CD4-positive, alpha-beta memory T cell (primary cell): ENCODE data around the gene NDUFA1. TPM values are rescaled to one million over a fixed set of nuclear protein-coding genes. Genes with fewer than 3 reads are reported as not detected.

Experiments
- CTCF ChIA-PET: fragments of 350-600 bp; sonication (Branson Sonifier 250); formaldehyde crosslinking; loops from one replicate; lab custom pipeline; 2021; ENCODE audit warnings: inconsistent platforms; ENCODE audit not compliant: partially characterized antibody; lab: Charles Lee
- POLR2A ChIA-PET: fragments of 350-600 bp; sonication (Branson Sonifier 250); formaldehyde crosslinking; loops from one replicate; lab custom pipeline; 2021; ENCODE audit not compliant: partially characterized antibody; lab: Charles Lee
- DNase-seq, 5 donors: peaks; one replicate each; pipeline versions ENCODE4 v3.0.0 to v3.0.0-alpha.2; 2020 to 2022; ENCODE audit warnings: mixed read lengths in 1 of 5
- H3K27ac ChIP-seq: one replicate; pipeline ENCODE4 v1.7.0; 2013; ENCODE audit warnings: low read depth, low read length
- H3K27me3 ChIP-seq: 2 replicates; pipeline ENCODE4 v1.7.0; 2013; ENCODE audit warnings: mild to moderate bottlenecking, low read length, moderate library complexity; ENCODE audit not compliant: insufficient read depth
- H3K36me3 ChIP-seq: 2 replicates; pipeline ENCODE4 v1.7.0; 2013; ENCODE audit warnings: mild to moderate bottlenecking, low read length, moderate library complexity; ENCODE audit not compliant: insufficient read depth
- H3K4me1 ChIP-seq: 2 replicates; pipeline ENCODE4 v1.7.0; 2013; ENCODE audit warnings: mild to moderate bottlenecking, low read length, moderate library complexity; ENCODE audit not compliant: insufficient read depth
- H3K4me3 ChIP-seq, 2 donors: one replicate each; pipeline ENCODE4 v1.7.0; 2013; ENCODE audit warnings: low read length in 2 of 2, mild to moderate bottlenecking in 1 of 2
- H3K9me3 ChIP-seq, 2 donors: one replicate each; pipeline ENCODE4 v1.7.0; 2013; ENCODE audit warnings: low read length in 2 of 2, control low read depth in 1 of 2; ENCODE audit not compliant: control insufficient read depth in 1 of 2
- H3K27ac Mint-ChIP-seq, 7 donors: one replicate each; pipeline ENCODE4 v1.8.0; 2020 to 2021; ENCODE audit warnings: mixed read lengths in 7 of 7, mild to moderate bottlenecking in 6 of 7, inconsistent platforms in 3 of 7, moderate library complexity in 3 of 7
- H3K27me3 Mint-ChIP-seq, 2 donors: one replicate each; pipeline ENCODE4 v1.8.0; 2020 to 2021; ENCODE audit warnings: mixed read lengths in 2 of 2
- H3K36me3 Mint-ChIP-seq, 2 donors: one replicate each; pipeline ENCODE4 v1.8.0; 2020 to 2021; ENCODE audit warnings: mixed read lengths in 2 of 2, inconsistent platforms in 1 of 2, mild to moderate bottlenecking in 1 of 2
- H3K4me1 Mint-ChIP-seq, 4 donors: one replicate each; pipeline ENCODE4 v1.8.0; 2020 to 2021; ENCODE audit warnings: mixed read lengths in 4 of 4, mild to moderate bottlenecking in 1 of 4
- H3K4me3 Mint-ChIP-seq, 8 donors: one replicate each; pipeline ENCODE4 v1.8.0; 2020 to 2021; ENCODE audit warnings: mixed read lengths in 8 of 8, mild to moderate bottlenecking in 7 of 8, moderate library complexity in 6 of 8, inconsistent platforms in 3 of 8
- H3K9me3 Mint-ChIP-seq, 8 donors: one replicate each; pipeline ENCODE4 v1.8.0; 2020 to 2021; ENCODE audit warnings: mixed read lengths in 8 of 8, mild to moderate bottlenecking in 5 of 8, inconsistent platforms in 3 of 8, moderate library complexity in 1 of 8
- intact Hi-C: fragments of 100-400 bp; cut with micrococcal nuclease; formaldehyde crosslinking; loops from one replicate; pipeline ENCODE4 v1.15.1; 2023
- polyA plus RNA-seq, 2 donors: library from polyadenylated mRNA; unstranded; fragments of 300-500 nt; fragmentation: Illumina TruSeq; gene quantifications; one replicate each; pipeline ENCODE4 v1.2.3, GENCODE V29; 2021
- total RNA-seq, 2 experiments: library from RNA; stranded (reverse); gene quantifications; one replicate each; pipeline ENCODE4 v1.2.3, GENCODE V29; 2021

The NDUFA1 gene
- total and polyA plus RNA-seq, 4 experiments from 2014 or later = 59.7 to 409 (median 185) TPM

- DNase-seq = no peak
- Mint-ChIP-seq H3K27ac (peak overlapping the region in 6 of 7 donors; percentile 92 to 100 (median 99)), H3K4me3 (peak overlapping the region; percentile 96 to 100 (median 99)), H3K27me3 (no peaks in the 10 kb centered on the region), H3K9me3 (no peaks in the 10 kb centered on the region), H3K36me3 (peaks cover 0 to 21% of the 10 kb centered on the region in 2 donors), H3K4me1 (peaks cover 10 to 17% (median 14%) of the 10 kb centered on the region in 4 donors)
- Histone ChIP-seq H3K27ac (peak overlapping the region; percentile 95), H3K4me3 (no peak overlapping the region), H3K4me1 (peaks cover 10% of the 10 kb centered on the region), H3K36me3 (no peaks in the 10 kb centered on the region), H3K9me3 (no peaks in the 10 kb centered on the region), H3K27me3 (no peaks in the 10 kb centered on the region)
- ChIA-PET POLR2A (interaction anchor here (0.7 to 2.1 kb wide), 11 partner anchors 13 to 279 kb away, joined by 3 to 51 read pairs (median 4); partner anchors contain the start of genes NDUFA1, RNF113A, RPL39 and SOWAHD), CTCF (no interaction called here)
- intact Hi-C loops = loop anchor here (1.0 to 5.0 kb wide), 4 partner anchors 18 to 279 kb away; partner anchors contain the start of genes NDUFA1, RNF113A, RPL39 and UBE2A
Measured at GRCh38 chrX:119853444-119853843, 18.2 kb upstream of the NDUFA1 start.

GRCh38 chrX:119870626-119871131 lies 953 bp upstream of the NDUFA1 start:
- H3K27me3 Mint-ChIP-seq = no peaks in the 10 kb centered on the region
- peaks cover 0 to 2% (median 0%) of the 10 kb centered on the region in 8 donors for H3K9me3 Mint-ChIP-seq
- H3K4me3 ChIP-seq = peak overlapping the region; percentile 26 to 89
- peak; percentile 29 to 59 (median 42) for DNase-seq
- H3K36me3 Mint-ChIP-seq = peaks cover 2 to 24% of the 10 kb centered on the region in 2 donors
- peaks cover 15% of the 10 kb centered on the region for H3K4me1 ChIP-seq
- no peaks in the 10 kb centered on the region for H3K9me3 ChIP-seq
- H3K27ac Mint-ChIP-seq = peak overlapping the region; percentile 98 to 100 (median 98)
- no peaks in the 10 kb centered on the region for H3K27me3 ChIP-seq
- peaks cover 3 to 39% (median 16%) of the 10 kb centered on the region in 4 donors for H3K4me1 Mint-ChIP-seq
- no peaks in the 10 kb centered on the region for H3K36me3 ChIP-seq
- peak overlapping the region; percentile 85 for H3K27ac ChIP-seq
- intact Hi-C loops = loop anchor here (1.0 to 5.0 kb wide), 7 partner anchors 16 to 403 kb away; partner anchors contain the start of genes NKAP, NKRF, RPL39 and SLC25A5
- H3K4me3 Mint-ChIP-seq = peak overlapping the region; percentile 93 to 100 (median 96)
- ChIA-PET POLR2A (interaction anchor here (0.8 to 3.3 kb wide), 16 partner anchors 9 to 305 kb away, joined by 3 to 51 read pairs (median 6); partner anchors contain the start of genes NKAP, RPL39, SEPTIN6 and SOWAHD), CTCF (interaction anchor here (0.7 to 2.5 kb wide), 7 partner anchors 9 to 84 kb away, joined by 3 to 11 read pairs (median 3); partner anchors contain the start of gene RPL39)

DNA sequence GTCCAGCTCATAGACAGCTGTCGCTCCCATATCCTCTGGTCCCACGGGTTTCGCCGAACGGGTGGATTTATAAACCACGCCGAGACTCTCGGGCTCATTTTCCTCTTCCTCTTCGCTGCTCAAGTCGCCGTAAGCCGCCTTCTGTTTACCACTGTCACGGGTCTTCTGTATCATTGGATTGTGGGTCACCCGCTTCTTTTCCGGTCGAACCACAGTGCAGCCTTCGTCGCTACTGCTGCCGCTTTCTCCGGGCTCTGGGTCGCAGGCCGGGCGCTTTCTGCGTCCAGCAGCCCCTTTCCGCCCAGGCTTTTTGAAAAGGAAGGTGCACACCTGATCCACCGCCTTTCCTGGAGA lies 410 bp upstream of the NDUFA1 start:
- H3K4me3 ChIP-seq = peak overlapping the region; percentile 26 to 89

GRCh38 chrX:119878740-119879139 lies 7.1 kb downstream of the NDUFA1 start:
- Histone ChIP-seq H3K4me1 (peaks cover 14% of the 10 kb centered on the region), H3K4me3 (no peak overlapping the region), H3K27ac (no peak overlapping the region), H3K36me3 (no peaks in the 10 kb centered on the region), H3K27me3 (no peaks in the 10 kb centered on the region), H3K9me3 (no peaks in the 10 kb centered on the region)
- no peaks in the 10 kb centered on the region for H3K27me3 Mint-ChIP-seq
- peaks cover 2 to 16% of the 10 kb centered on the region in 2 donors for H3K36me3 Mint-ChIP-seq
- peaks cover 0 to 1% (median 0%) of the 10 kb centered on the region in 8 donors for H3K9me3 Mint-ChIP-seq
- CTCF ChIA-PET = interaction anchor here (0.9 to 2.9 kb wide), 4 partner anchors 8 to 87 kb away, joined by 3 to 16 read pairs (median 11); partner anchors contain the start of genes RNF113A and RPL39
- intact Hi-C loops = no loop called here
- H3K4me3 Mint-ChIP-seq = no peak overlapping the region
- POLR2A ChIA-PET = interaction anchor here (0.6 to 1.9 kb wide), 3 partner anchors 26 to 87 kb away, joined by 3 to 20 read pairs (median 4); partner anchors contain the start of genes RPL39 and UPF3B
- H3K27ac Mint-ChIP-seq = peak overlapping the region in 2 of 7 donors; percentile 13 to 31
- no peak for DNase-seq
- H3K4me1 Mint-ChIP-seq = peaks cover 9 to 15% (median 15%) of the 10 kb centered on the region in 4 donors

More for the DNA sequence above, 410 bp upstream of the NDUFA1 start:
- H3K9me3 Mint-ChIP-seq = peaks cover 0 to 2% (median 0%) of the 10 kb centered on the region in 8 donors
- intact Hi-C loops = loop anchor here (1.0 to 5.0 kb wide), 7 partner anchors 16 to 404 kb away; partner anchors contain the start of genes NKAP, NKRF, RPL39 and SLC25A5
- H3K36me3 Mint-ChIP-seq = peaks cover 2 to 27% of the 10 kb centered on the region in 2 donors
- H3K4me3 Mint-ChIP-seq = peak overlapping the region; percentile 93 to 100 (median 96)
- H3K4me1 Mint-ChIP-seq = peaks cover 3 to 39% (median 17%) of the 10 kb centered on the region in 4 donors
- H3K27ac Mint-ChIP-seq = peak overlapping the region; percentile 98 to 100 (median 98)
- Histone ChIP-seq H3K9me3 (no peaks in the 10 kb centered on the region), H3K27me3 (no peaks in the 10 kb centered on the region), H3K27ac (peak overlapping the region; percentile 85), H3K4me1 (peaks cover 15% of the 10 kb centered on the region), H3K36me3 (no peaks in the 10 kb centered on the region)
- peak in 1 of 5 donors; percentile 75 for DNase-seq
- ChIA-PET CTCF (interaction anchor here (1.8 to 2.5 kb wide), 4 partner anchors 8 to 80 kb away, joined by 3 to 11 read pairs (median 8); partner anchors contain the start of gene RPL39), POLR2A (interaction anchor here (0.9 to 3.3 kb wide), 14 partner anchors 9 to 388 kb away, joined by 3 to 51 read pairs (median 6); partner anchors contain the start of genes NKAP, RPL39, SEPTIN6 and SOWAHD)
- H3K27me3 Mint-ChIP-seq = no peaks in the 10 kb centered on the region

- H3K9me3 ChIP-seq = no peaks in the 10 kb centered on the region
- Mint-ChIP-seq H3K4me1 (peaks cover 9 to 15% (median 15%) of the 10 kb centered on the region in 4 donors), H3K9me3 (peaks cover 0 to 1% (median 0%) of the 10 kb centered on the region in 8 donors), H3K36me3 (peaks cover 0 to 13% of the 10 kb centered on the region in 2 donors), H3K27me3 (no peaks in the 10 kb centered on the region), H3K4me3 (no peak overlapping the region), H3K27ac (peak overlapping the region in 6 of 7 donors; percentile 2 to 84 (median 74))
- no peaks in the 10 kb centered on the region for H3K27me3 ChIP-seq
- ChIA-PET CTCF (interaction anchor here (0.9 to 2.9 kb wide), 4 partner anchors 9 to 363 kb away, joined by 3 to 11 read pairs (median 8); partner anchors contain the start of genes RNF113A and RPL39), POLR2A (interaction anchor here (1.0 to 1.9 kb wide), 3 partner anchors 9 to 88 kb away, joined by 3 to 20 read pairs (median 4); partner anchors contain the start of genes NDUFA1, RNF113A, RPL39 and UPF3B)
- no peaks in the 10 kb centered on the region for H3K36me3 ChIP-seq
- peaks cover 11% of the 10 kb centered on the region for H3K4me1 ChIP-seq
- H3K4me3 ChIP-seq = no peak overlapping the region
- peak in 3 of 5 donors; percentile 17 to 25 (median 23) for DNase-seq
- intact Hi-C loops = loop anchor here (2.0 kb wide), 1 partner anchor 89 kb away; the partner anchor contains the start of gene RPL39
- no peak overlapping the region for H3K27ac ChIP-seq
Measured at GRCh38 chrX:119880076-119880475, 8.4 kb downstream of the NDUFA1 start.

- ChIA-PET POLR2A (interaction anchor here (0.9 to 1.1 kb wide), 3 partner anchors 9 to 89 kb away, joined by 3 to 5 read pairs (median 4); partner anchors contain the start of genes NDUFA1, RNF113A, RPL39 and UPF3B), CTCF (interaction anchor here (0.9 to 2.9 kb wide), 4 partner anchors 10 to 364 kb away, joined by 3 to 11 read pairs (median 8); partner anchors contain the start of genes RNF113A and RPL39)
- no peak overlapping the region for H3K4me3 ChIP-seq
- Mint-ChIP-seq H3K36me3 (peaks cover 0 to 13% of the 10 kb centered on the region in 2 donors), H3K27ac (peak overlapping the region in 6 of 7 donors; percentile 71 to 84 (median 78)), H3K4me3 (no peak overlapping the region), H3K27me3 (no peaks in the 10 kb centered on the region), H3K9me3 (peaks cover 0 to 1% (median 0%) of the 10 kb centered on the region in 8 donors), H3K4me1 (peaks cover 9 to 16% (median 15%) of the 10 kb centered on the region in 4 donors)
- intact Hi-C loops = loop anchor here (2.0 kb wide), 1 partner anchor 90 kb away; the partner anchor contains the start of gene RPL39
- H3K27me3 ChIP-seq = no peaks in the 10 kb centered on the region
- H3K27ac ChIP-seq = peak overlapping the region; percentile 15
- no peaks in the 10 kb centered on the region for H3K9me3 ChIP-seq
- H3K4me1 ChIP-seq = peaks cover 10% of the 10 kb centered on the region
- H3K36me3 ChIP-seq = no peaks in the 10 kb centered on the region
- peak; percentile 35 to 51 (median 49) for DNase-seq
Measured at GRCh38 chrX:119880552-119881437, 9.2 kb downstream of the NDUFA1 start.
